IPS-18a (cell line): Measurements from ENCODE around the gene SEH1L.

Experiments used
- H3K27ac ChIP-seq: one replicate; pipeline ENCODE4 v1.5.1; 2013; ENCODE audit warnings: low read length
- H3K27me3 ChIP-seq: one replicate; pipeline ENCODE4 v1.6.1; 2013; ENCODE audit warnings: mild to moderate bottlenecking, low read length; ENCODE audit not compliant: control insufficient read depth, insufficient read depth
- H3K36me3 ChIP-seq: one replicate; pipeline ENCODE4 v1.6.1; 2013; ENCODE audit warnings: low read depth, low read length; ENCODE audit not compliant: control insufficient read depth
- H3K4me1 ChIP-seq: one replicate; pipeline ENCODE4 v1.6.1; 2013; ENCODE audit warnings: low read depth, low read length; ENCODE audit not compliant: control insufficient read depth
- H3K4me3 ChIP-seq: one replicate; pipeline ENCODE4 v1.5.1; 2013; ENCODE audit warnings: low read length
- H3K9ac ChIP-seq: one replicate; pipeline ENCODE4 v1.6.1; 2013; ENCODE audit warnings: mild to moderate bottlenecking, low read length, moderate library complexity
- H3K9me3 ChIP-seq: one replicate; pipeline ENCODE4 v1.6.1; 2013; ENCODE audit warnings: low read depth, low read length; ENCODE audit not compliant: control insufficient read depth

The SEH1L gene

GRCh38 chr18:13025233-13025632 lies 77.4 kb downstream of the SEH1L start:
- Histone ChIP-seq H3K4me1 (no peaks in the 10 kb centered on the region), H3K27me3 (no peaks in the 10 kb centered on the region), H3K9me3 (no peaks in the 10 kb centered on the region), H3K4me3 (no peak overlapping the region), H3K9ac (no peak overlapping the region), H3K27ac (no peak overlapping the region), H3K36me3 (peaks cover 38% of the 10 kb centered on the region)

GRCh38 chr18:13026583-13027270 lies 78.9 kb downstream of the SEH1L start:
- peaks cover 42% of the 10 kb centered on the region for H3K36me3 ChIP-seq
- no peaks in the 10 kb centered on the region for H3K9me3 ChIP-seq
- no peaks in the 10 kb centered on the region for H3K27me3 ChIP-seq
- no peak overlapping the region for H3K9ac ChIP-seq
- no peak overlapping the region for H3K27ac ChIP-seq
- H3K4me3 ChIP-seq = no peak overlapping the region
- H3K4me1 ChIP-seq = no peaks in the 10 kb centered on the region

- Histone ChIP-seq H3K9ac (no peak overlapping the region), H3K36me3 (peaks cover 47% of the 10 kb centered on the region), H3K27me3 (no peaks in the 10 kb centered on the region), H3K27ac (no peak overlapping the region), H3K4me3 (no peak overlapping the region), H3K4me1 (no peaks in the 10 kb centered on the region), H3K9me3 (no peaks in the 10 kb centered on the region)
These were observed 81.1 kb downstream of the SEH1L start for GRCh38 chr18:13028869-13029268.

- H3K9me3 ChIP-seq = no peaks in the 10 kb centered on the region
- no peaks in the 10 kb centered on the region for H3K4me1 ChIP-seq
- H3K36me3 ChIP-seq = peaks cover 36% of the 10 kb centered on the region
- no peak overlapping the region for H3K4me3 ChIP-seq
- H3K27ac ChIP-seq = no peak overlapping the region
- no peak overlapping the region for H3K9ac ChIP-seq
- H3K27me3 ChIP-seq = no peaks in the 10 kb centered on the region
These were observed 84.4 kb downstream of the SEH1L start for GRCh38 chr18:13032173-13032572.

- H3K9me3 ChIP-seq = no peaks in the 10 kb centered on the region
- H3K9ac ChIP-seq = no peak overlapping the region
- H3K27me3 ChIP-seq = no peaks in the 10 kb centered on the region
- H3K27ac ChIP-seq = no peak overlapping the region
- H3K36me3 ChIP-seq = peaks cover 30% of the 10 kb centered on the region
- H3K4me1 ChIP-seq = no peaks in the 10 kb centered on the region
- H3K4me3 ChIP-seq = no peak overlapping the region
These were observed 87.6 kb downstream of the SEH1L start for GRCh38 chr18:13035249-13035914.

- Histone ChIP-seq H3K9me3 (no peaks in the 10 kb centered on the region), H3K4me3 (no peak overlapping the region), H3K36me3 (peaks cover 24% of the 10 kb centered on the region), H3K9ac (no peak overlapping the region), H3K27me3 (no peaks in the 10 kb centered on the region), H3K27ac (no peak overlapping the region), H3K4me1 (no peaks in the 10 kb centered on the region)
These were observed 89.0 kb downstream of the SEH1L start for GRCh38 chr18:13036622-13037320.
